ENCODE measurements around the gene NDUFAF8.

Gene NDUFAF8

DNA sequence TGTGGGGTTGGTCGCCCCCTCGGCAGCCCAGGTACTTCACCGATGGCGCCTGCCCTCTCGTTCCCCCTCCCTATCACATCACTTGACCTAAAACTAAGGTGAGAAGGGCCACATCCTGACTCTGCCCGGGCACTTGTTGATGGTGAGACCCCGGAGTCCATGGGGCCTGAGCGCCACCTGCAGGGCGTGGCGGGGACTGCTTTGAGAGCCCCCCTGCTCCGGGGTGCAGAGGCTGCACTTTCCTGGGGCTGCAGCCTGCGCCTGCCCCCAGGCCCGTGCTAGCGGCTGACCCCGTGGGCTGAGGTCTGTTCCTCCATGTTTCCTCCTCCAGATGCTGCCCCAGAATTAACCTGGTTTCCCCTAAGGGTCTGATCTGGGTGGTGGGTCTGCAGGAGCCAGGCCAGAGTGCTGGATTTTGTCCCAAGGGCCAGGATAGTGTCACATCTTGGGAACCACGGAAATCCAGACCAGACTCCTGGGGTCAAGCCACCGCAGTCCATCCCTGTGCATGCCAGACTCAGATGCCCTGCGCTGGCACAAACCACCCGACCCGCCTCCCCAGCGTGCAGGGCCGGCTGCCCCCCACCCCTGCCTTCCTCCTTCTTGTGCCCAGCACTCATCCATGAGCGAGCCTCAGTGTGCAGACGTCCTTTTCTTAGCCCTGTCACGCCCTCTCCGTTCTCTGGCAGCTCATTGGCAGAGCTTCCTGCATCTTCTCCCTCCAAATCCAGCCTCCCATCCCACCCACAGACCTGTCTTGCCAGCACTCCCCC is 2.7 kb downstream of the NDUFAF8 start:
- Histone ChIP-seq H3K4me1 (peaks cover 29 to 66% (median 62%) of the 10 kb centered on the region in 10 experiments), H3K9me3 (replicated peaks in 1 of 11) (no peaks in the 10 kb centered on the region), H3K36me3 (peaks cover 12 to 45% (median 25%) of the 10 kb centered on the region in 11 experiments; a peak in 20 of 22 replicates), H3K4me3 (0 out of 20 replicates have a peak overlapping the region, but pooled peaks of 1 of the 10 experiments have one; percentile 99), H3K27me3 (no peaks in the 10 kb centered on the region), H3K27ac (no peak overlapping the region), H3K4me2 (peak overlapping the region in 8 of 11 experiments; percentile 18 to 99 (median 96); a peak in 14 of 22 replicates), H4K20me1 (peaks cover 14 to 88% (median 74%) of the 10 kb centered on the region in 11 experiments; a peak in 21 of 22 replicates), H3K9ac (no peak overlapping the region; a peak in 1 of 22 replicates)
- TF ChIP-seq Cebpa-rat (IDR thresholded peaks at IDR 0.05), result no peak

DNA sequence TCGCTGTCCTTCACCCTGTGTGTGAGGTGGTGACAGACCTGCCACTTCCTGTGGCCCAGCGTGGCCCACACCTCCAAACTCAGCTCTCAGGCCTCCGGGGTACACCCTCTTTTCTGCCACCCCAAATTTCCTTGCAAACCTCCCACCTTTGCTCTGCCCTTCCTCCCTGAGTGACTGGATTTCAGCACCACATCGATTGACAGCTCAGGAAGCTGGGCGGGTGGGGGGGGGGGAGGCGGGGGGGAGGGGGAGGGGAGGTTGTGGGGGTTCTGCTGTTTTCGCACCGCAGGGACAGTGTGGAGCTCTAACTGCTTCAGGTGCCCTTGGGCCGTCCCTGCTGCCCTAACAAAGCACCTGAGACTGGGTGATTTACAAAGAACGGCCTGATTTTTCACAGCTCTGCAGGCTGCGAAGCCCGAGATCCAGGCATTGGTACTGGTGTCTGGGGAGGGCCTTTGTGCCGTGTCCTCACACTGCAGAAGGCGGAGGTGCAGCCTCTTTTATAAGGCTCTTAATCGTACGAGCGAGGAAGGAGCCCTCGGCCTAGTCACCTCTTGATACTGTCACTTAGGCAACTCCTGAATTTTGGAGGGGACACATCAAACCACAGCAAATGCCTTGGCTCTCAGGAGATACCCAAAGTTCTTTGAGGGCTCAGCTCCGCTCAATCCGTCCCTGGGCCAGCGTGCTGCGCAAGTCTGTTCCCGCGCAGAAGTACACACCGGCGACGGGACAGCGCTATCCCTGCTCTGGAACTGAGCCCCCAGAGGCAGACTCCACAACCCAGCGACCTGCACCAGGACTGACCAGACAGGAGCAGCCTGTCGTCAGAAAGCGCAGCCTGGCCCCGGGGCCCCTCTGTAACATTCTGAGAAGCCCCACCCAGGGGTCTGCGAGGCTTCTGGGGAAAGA is 3.6 kb downstream of the NDUFAF8 start:
- no peak for TF ChIP-seq Cebpa-rat (IDR thresholded peaks at IDR 0.05)
- H3K36me3 ChIP-seq, result peaks cover 12 to 47% (median 24%) of the 10 kb centered on the region in 11 experiments; a peak in 20 of 22 replicates
- peak overlapping the region in 5 of 11 experiments; percentile 4 to 93 (median 18); a peak in 4 of 22 replicates for H3K4me2 ChIP-seq
- no peak overlapping the region for H3K9ac ChIP-seq
- peaks cover 21 to 57% (median 53%) of the 10 kb centered on the region in 10 experiments for H3K4me1 ChIP-seq
- peaks cover 6 to 86% (median 73%) of the 10 kb centered on the region in 11 experiments; a peak in 21 of 22 replicates for H4K20me1 ChIP-seq
- H3K4me3 ChIP-seq, result no peak overlapping the region
- H3K27ac ChIP-seq, result no peak overlapping the region
- no peaks in the 10 kb centered on the region for H3K9me3 ChIP-seq (replicated peaks in 1 of 11)
- no peaks in the 10 kb centered on the region for H3K27me3 ChIP-seq

DNA sequence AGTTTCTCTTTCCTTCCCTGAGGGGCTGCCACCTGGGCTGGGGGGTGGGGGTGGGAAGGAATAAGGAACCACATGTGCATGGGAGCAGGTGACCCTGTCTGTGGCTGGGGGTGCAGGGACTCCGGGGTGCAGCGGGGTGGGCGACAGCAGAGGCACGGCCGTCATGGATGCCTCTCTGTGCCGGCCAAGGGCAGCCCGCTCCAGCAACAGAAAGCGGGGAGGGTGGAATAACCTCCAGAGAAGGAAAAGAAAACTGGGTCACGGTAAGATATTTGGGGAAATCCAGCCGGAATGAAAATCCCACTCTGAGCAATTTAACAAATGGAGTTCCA is 4.2 kb downstream of the NDUFAF8 start:
- H3K4me1 ChIP-seq, result peaks cover 15 to 51% (median 47%) of the 10 kb centered on the region in 10 experiments
- no peak for TF ChIP-seq Cebpa-rat (IDR thresholded peaks at IDR 0.05)
- peaks cover 4 to 86% (median 67%) of the 10 kb centered on the region in 11 experiments; a peak in 21 of 22 replicates for H4K20me1 ChIP-seq

DNA sequence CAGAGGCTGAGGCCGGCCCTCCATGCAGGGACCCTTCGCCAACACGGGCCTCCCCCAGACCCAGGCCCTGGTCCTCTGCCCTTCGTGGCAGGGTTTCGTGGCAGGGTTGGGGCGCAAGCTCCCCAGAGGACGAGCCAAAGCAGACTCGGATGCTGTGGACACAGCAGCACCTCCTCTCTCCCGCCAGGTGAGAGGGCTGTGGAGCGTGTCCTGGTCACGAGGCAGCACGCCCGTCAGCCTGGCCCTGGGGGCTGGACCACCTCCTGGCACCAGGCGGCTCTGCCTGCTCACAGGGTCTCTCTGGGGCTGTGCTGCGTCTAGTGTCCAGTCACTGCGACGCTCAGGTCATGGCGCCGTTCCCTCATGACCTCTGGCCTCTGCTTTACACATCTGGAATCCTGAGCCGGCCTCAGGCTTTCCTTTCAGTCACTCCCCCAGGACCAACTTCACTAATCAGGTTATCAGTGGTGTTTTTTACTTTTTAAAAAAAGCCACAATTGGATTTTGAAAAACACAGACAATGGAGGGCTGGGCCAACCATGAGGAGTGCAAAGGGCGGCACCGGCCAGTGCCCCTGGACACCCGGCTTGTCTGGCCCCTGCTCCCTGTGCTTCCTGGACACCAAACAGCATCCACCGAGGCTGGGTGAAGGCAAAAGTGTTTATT is 5.4 kb downstream of the NDUFAF8 start:
- H3K4me2 ChIP-seq, result peak overlapping the region in 6 of 11 experiments; percentile 39 to 59 (median 50); a peak in 11 of 22 replicates
- H3K27ac ChIP-seq, result no peak overlapping the region
- TF ChIP-seq Cebpa-rat (IDR thresholded peaks at IDR 0.05), result no peak
- peaks cover 0 to 2% (median 0%) of the 10 kb centered on the region in 11 experiments; a peak in 1 of 22 replicates for H3K27me3 ChIP-seq
- peak overlapping the region in 4 of 11 experiments; percentile 1 to 27 (median 10); a peak in 2 of 22 replicates for H3K9ac ChIP-seq
- peaks cover 0 to 3% (median 0%) of the 10 kb centered on the region in 11 experiments; a peak in 6 of 22 replicates for H3K9me3 ChIP-seq (replicated peaks in 1 of 11)
- peaks cover 15 to 51% (median 46%) of the 10 kb centered on the region in 10 experiments for H3K4me1 ChIP-seq
- no peak overlapping the region for H3K4me3 ChIP-seq
- peaks cover 4 to 87% (median 67%) of the 10 kb centered on the region in 11 experiments; a peak in 21 of 22 replicates for H4K20me1 ChIP-seq
- peaks cover 12 to 51% (median 24%) of the 10 kb centered on the region in 11 experiments; a peak in 21 of 22 replicates for H3K36me3 ChIP-seq

More for the DNA sequence above, 4.2 kb downstream of the NDUFAF8 start:
- Histone ChIP-seq H3K9ac (no peak overlapping the region), H3K27me3 (no peaks in the 10 kb centered on the region), H3K36me3 (peaks cover 12 to 47% (median 24%) of the 10 kb centered on the region in 11 experiments; a peak in 20 of 22 replicates), H3K4me2 (no peak overlapping the region), H3K9me3 (replicated peaks in 1 of 11) (no peaks in the 10 kb centered on the region), H3K4me3 (no peak overlapping the region), H3K27ac (no peak overlapping the region)

DNA sequence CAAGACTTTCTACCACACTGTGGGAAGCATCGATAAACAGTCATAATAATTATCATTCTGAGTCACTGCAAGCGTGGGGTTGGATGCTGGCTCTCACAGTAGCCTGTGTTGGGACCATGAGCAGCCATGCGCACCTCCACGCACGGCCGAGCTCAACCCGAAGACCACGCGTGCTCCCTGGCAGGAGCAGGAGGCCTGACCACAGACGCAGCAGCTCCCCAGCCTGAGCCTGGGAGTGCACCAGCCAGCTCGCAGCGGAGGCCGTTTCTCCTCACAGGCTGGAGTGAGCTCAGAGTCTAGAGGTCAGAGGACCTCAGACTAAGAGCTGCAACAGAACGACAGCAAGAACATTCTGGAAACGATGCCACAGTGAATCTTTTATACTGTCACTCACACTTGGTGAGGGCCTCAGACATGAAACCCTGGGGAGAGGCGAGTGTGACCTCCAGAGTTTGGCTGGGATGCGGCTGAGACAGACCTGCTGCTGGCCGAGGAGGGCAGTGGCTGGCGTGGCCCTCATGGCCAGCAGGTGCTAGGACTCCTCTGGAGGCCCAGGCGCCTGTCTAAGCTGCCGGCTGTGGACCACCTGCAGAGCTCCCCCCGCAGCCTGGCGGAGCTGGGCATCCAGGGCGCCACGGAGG is 6.0 kb downstream of the NDUFAF8 start:
- H3K9ac ChIP-seq, result peak overlapping the region in 5 of 11 experiments; percentile 1 to 27 (median 13); a peak in 2 of 22 replicates
- H3K27me3 ChIP-seq, result peaks cover 0 to 3% (median 0%) of the 10 kb centered on the region in 11 experiments; a peak in 2 of 22 replicates
- peaks cover 11 to 54% (median 45%) of the 10 kb centered on the region in 10 experiments for H3K4me1 ChIP-seq
- no peak for TF ChIP-seq Cebpa-rat (IDR thresholded peaks at IDR 0.05)
- H3K36me3 ChIP-seq, result peaks cover 19 to 58% (median 31%) of the 10 kb centered on the region in 11 experiments; a peak in 21 of 22 replicates
- H3K27ac ChIP-seq, result no peak overlapping the region
- peak overlapping the region in 7 of 11 experiments; percentile 15 to 59 (median 44); a peak in 12 of 22 replicates for H3K4me2 ChIP-seq
- peaks cover 0 to 7% (median 0%) of the 10 kb centered on the region in 11 experiments; a peak in 6 of 22 replicates for H3K9me3 ChIP-seq (replicated peaks in 1 of 11)
- H4K20me1 ChIP-seq, result peaks cover 4 to 87% (median 72%) of the 10 kb centered on the region in 11 experiments; a peak in 21 of 22 replicates
- H3K4me3 ChIP-seq, result no peak overlapping the region

DNA sequence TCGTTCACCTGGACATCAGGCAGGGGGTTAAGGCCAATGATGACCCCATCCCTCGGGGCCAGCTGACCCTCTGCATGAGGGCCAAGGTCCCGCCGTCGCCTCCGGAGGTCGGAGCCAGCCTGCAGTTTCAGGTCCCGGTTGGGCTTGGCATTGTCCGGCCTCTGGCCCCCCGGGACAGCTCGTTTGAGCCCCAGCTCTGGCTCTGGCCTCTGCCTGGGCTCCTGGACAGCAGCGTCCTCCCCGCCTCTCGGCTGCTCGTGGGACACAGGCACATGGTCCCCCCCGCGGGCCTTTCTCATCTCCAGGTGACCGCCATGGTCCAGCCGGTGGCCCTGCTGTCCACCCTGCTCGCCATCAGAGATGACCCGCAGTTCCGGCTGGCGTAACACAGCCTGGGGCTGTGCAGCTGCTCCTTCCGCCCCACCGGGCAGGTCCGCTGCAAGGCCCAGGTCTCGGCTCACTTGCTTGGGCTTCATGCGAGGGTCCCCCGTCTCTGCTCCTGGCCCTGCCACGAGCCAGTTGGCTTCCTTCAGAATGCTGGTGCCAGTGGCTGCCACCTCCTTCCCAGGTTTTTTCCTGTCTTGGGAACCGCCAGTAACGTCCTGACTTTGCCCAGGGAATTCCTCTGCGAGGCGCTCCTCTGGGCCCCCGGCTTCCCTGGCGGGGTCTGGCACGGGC is 6.7 kb downstream of the NDUFAF8 start:
- H3K4me2 ChIP-seq, result peak overlapping the region in 7 of 11 experiments; percentile 15 to 59 (median 44); a peak in 11 of 22 replicates
- no peak overlapping the region for H3K27ac ChIP-seq
- H4K20me1 ChIP-seq, result peaks cover 4 to 87% (median 72%) of the 10 kb centered on the region in 11 experiments; a peak in 21 of 22 replicates
- TF ChIP-seq Cebpa-rat (IDR thresholded peaks at IDR 0.05), result no peak
- H3K9ac ChIP-seq, result peak overlapping the region in 5 of 11 experiments; percentile 1 to 27 (median 9); a peak in 3 of 22 replicates
- peaks cover 0 to 3% (median 0%) of the 10 kb centered on the region in 11 experiments; a peak in 2 of 22 replicates for H3K27me3 ChIP-seq
- H3K4me1 ChIP-seq, result peaks cover 5 to 54% (median 45%) of the 10 kb centered on the region in 10 experiments
- H3K4me3 ChIP-seq, result no peak overlapping the region
- H3K9me3 ChIP-seq (replicated peaks in 1 of 11), result peaks cover 0 to 10% (median 0%) of the 10 kb centered on the region in 11 experiments; a peak in 6 of 22 replicates
- H3K36me3 ChIP-seq, result peaks cover 22 to 62% (median 36%) of the 10 kb centered on the region in 11 experiments; a peak in 21 of 22 replicates

DNA sequence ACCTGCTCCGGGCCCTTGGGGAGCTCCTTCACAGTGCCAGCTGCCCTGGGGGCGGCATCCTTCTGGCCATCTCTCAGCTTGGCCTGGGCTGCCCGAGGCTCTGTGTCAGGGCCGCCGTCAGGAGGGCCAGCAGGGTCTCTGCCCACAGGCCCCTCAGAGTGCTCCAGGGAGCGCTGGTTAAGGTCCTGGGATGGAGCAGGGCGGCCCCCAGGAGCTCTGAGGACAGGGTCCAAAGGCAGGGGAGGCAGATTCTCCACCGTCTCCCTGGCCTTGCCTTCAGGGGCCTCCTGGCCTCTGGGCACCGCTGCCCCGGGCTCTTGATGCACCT is 7.2 kb downstream of the NDUFAF8 start:
- Histone ChIP-seq H3K9me3 (replicated peaks in 1 of 11) (peaks cover 0 to 10% (median 0%) of the 10 kb centered on the region in 11 experiments; a peak in 6 of 22 replicates), H3K27me3 (peaks cover 0 to 3% (median 0%) of the 10 kb centered on the region in 11 experiments; a peak in 2 of 22 replicates), H4K20me1 (peaks cover 6 to 87% (median 72%) of the 10 kb centered on the region in 11 experiments; a peak in 21 of 22 replicates), H3K4me1 (peaks cover 0 to 54% (median 45%) of the 10 kb centered on the region in 10 experiments; a peak in 19 of 20 replicates), H3K9ac (peak overlapping the region in 1 of 11 experiments; percentile 9; a peak in 1 of 22 replicates), H3K36me3 (peaks cover 17 to 62% (median 36%) of the 10 kb centered on the region in 11 experiments; a peak in 21 of 22 replicates), H3K4me2 (no peak overlapping the region), H3K4me3 (no peak overlapping the region), H3K27ac (no peak overlapping the region)
- TF ChIP-seq Cebpa-rat (IDR thresholded peaks at IDR 0.05), result no peak

Measured in BLaER1 treated with 17β-estradiol and CSF1 and Interleukin-3, amounts not matched to agents 10 nM and 100 nM (cell line).